DMS79 (cell line): ENCODE measurements around the gene HECTD4.
"Not testable (repeated sequence)": the region's sequence is repeated elsewhere in the genome, so short reads cannot be mapped to it uniquely, and the experiment has no call there.

Source experiments
- DNase-seq: peaks from one replicate; lab custom pipeline; 2025; lab: John Stamatoyannopoulos, UW

Gene HECTD4, protein sequence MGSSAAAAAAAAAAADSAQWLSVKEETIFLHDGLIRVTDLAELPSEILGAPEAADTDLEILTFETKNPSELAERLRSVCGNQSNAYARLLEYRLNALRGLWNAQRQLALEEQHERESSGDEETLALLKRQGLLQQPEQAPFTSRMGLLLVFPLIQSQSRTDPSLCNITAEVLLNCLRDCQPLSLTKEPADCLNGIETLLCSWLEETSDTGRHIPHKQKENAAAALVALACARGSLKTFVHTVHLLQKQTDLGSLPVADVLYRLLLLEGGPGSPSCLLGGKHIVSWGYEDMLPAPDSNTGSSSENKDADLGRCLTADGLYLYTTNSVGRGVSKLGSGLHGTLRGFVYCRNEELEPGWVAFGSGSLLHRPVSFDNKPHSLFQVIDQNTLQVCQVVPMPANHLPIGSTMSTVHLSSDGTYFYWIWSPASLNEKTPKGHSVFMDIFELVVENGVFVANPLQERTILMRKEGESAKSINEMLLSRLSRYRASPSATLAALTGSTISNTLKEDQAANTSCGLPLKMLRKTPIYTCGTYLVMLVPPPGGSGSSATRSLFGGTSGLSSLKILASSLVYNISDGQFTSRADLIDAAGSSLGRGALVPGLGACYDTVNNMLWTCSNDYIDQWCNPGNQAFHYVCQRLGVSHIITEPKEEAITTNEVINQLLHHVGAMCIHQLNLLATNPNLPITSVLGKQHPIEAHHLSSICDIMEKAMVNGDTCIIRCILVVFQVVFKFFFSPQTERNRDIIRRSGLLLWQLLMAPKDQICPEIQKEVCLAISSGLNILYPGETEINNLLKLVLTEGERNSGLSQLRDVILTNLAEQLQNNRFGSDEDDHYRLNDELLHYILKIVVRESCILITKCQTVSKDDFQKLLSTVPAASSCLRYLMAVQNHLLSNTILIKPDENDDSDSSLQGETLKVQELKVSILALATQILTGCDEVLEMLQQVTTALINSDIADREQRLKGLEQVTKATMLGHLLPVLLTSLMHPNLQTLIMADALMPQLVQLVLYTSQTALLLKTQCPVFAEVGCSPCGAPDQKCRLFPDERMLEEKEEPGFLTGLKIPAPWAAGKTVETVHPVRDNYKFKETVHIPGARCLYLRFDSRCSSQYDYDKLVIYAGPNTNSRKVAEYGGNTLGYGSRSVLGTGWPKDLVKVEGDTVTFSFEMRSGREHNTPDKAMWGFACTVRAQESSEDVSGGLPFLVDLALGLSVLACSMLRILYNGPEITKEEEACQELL (N-terminal part only)

DNA sequence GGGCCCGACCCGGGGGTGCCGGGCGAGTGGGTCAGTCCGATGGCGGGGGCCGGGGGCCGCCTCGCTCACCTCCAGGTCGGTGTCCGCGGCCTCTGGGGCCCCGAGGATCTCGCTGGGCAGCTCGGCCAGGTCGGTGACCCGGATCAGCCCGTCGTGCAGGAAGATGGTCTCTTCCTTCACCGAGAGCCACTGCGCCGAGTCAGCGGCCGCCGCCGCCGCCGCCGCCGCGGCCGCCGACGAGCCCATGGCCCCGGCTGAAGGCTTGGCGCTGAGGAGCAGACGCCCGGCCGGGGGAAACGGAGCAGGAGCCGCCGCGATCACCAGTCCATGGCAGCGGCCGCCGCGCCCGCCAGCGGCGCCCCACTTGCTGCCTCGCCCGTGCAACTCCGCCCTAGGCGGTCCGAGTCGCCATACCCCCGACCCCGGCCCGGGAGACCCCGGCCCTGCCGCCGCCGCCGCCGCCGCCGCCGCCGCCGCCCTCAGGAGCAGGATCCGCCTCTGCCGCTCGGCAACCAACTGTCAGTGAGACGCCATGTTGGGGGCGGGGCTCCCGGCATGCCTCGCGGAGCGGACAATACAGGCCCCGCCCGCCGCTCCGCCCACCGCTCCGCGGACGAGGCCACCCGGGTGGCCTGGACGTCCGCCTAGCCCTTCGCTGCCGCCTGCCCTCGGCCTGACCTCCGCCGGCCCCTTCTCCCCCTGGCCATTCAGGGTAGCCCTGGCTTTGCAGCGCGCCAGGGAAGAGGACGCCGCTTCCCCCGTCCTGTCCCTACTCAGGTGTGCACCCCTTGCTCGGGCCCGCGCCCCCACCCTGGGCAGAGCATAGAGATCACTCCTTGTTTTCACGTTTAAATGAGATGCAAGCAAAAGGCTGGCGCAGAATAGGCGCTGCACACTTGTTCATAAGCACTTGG lies at the start of gene HECTD4:
TSS of gene HECTD4 (minus strand) at position 549 of the 914 bp plus-strand sequence. CDS start at position 246, 303 bp downstream.
- peak; percentile 84 for DNase-seq

DNA sequence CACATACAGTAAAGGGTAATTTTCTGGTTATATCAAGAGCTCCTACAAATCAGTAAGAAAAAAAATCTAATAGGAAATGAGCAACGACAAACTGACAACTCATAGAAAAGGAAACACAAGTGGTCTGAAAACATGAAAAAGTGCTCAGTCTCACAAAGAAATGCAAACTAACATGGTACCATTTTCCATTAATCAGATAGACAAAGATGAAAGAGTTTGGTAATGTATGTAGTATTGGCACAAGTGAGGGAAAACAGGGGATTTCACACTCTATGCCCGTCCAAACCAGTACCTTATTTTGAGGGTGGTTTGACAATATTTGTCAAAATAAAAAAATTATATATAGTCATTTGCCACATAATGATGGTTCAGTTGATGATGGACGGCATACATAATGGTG lies 49.7 kb upstream of the HECTD4 start:
- no peak for DNase-seq

DNA sequence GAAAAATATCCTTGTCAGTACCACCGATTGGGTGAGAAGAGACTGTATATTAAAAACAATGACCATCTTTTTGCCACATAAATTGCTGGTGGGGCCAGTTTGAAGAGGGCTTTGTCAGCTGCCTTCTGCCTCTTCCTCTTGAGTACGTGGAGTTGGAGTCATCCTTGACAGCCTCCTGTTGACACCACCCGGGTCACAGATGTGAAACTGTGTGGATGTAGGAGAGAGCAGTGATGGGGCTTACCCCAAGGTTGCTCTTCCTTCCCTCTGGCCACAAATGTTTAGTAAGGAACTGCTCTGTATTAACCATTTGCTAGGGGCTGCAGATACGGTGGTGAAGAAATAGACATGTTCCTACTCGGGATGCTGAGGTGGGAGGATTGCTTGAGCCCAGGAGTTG lies 48.7 kb upstream of the HECTD4 start:
- DNase-seq = no peak

DNA sequence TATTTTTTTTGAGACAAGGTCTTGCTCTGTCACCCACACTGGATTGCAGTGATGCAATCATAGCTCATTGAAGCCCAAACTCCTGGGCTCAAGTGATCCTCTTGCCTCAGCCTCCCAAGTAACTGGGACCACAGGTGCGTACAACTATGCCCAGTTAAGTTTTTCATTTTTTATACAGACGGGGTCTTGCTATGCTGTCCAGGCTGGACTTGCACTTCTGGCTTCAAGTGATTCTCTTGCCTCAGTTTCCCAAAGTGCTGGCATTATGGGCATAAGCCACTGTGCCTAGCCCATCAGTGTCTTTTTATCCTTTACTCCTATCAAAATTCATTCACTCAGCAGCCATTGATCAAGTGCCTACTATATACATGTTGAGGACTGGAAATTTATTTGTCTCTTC lies 45.5 kb upstream of the HECTD4 start:
- DNase-seq = no peak

- no peak for DNase-seq
These were observed 43.6 kb upstream of the HECTD4 start for GRCh38 chr12:112425582-112426382.

DNA sequence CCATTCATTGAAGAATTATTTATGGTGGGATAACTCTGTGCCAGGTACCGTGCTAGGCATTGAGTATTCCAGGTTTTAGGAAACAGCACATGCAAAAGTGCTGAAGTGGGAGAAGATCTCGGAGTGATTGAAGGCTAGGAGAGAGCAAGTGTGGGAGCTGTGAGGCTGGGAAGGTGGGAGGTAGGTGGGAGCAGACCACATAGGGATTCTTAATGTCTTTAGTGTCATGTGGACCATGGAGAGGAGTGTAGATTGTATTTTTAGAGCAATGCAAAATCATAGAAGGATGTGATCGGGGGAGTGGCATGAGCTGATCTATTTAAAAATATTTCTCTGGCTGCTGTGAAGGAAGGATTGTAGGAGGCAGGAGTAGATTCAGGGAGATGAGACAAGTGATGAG lies 41.9 kb upstream of the HECTD4 start:
- DNase-seq = no peak

DNA sequence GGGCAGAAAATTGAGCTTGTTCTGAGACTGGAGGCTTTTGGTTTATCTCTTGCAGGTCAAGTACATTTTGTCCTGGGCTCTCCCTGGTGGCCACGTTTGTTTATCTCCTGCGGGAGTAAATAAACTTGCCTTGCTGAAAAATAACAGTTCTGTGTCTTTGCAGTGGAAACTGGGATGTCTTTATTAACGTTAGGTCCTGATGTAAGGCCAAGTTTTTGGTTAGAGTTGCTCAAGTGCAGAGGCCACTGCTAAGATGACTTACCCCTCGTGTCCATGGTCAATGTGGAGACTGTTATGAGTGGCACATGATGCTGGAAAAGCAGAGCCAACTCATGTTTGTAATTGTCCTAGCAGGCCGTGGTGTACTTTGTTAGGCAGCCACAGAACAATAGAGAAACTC lies 40.3 kb upstream of the HECTD4 start:
- no peak for DNase-seq

DNA sequence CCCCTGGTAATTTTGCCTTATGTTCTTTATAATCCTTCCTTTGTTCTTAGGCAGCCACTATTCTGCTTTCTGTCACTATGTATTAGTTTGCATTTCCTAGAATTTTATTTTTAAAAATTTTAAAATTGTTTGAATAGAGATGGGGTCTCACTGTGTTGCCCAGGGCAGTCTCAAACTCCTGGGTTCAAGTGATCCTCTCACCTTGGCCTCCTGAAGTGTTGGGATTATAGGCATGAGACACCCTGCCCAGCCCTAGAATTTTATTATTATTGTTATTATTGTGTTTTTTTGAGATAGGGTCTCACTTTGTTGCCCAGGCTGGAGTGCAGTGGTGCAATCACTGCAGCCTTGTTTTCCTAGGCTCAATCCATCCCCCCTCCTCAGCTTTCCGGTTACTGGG lies 39.1 kb upstream of the HECTD4 start:
- no peak for DNase-seq

DNA sequence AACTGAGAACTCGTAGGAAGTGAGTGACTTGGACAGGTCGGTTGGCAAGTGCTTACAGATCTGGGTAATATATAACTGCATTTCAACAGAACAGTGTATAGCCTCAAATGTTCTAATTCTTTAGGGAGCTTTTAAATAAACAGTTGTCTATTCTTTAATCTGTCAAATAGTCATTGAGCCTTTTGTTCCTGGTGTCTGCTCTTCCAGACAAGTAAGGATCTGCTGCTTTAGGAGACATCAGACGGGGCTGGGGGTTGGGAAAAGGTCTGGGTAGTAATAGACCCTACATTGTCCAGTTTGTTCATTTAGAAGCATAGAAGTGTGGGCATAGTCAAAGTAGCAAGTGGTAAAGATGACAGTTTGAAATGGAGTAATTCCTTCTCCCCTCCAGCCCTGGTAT lies 38.5 kb upstream of the HECTD4 start:
- DNase-seq = no peak

DNA sequence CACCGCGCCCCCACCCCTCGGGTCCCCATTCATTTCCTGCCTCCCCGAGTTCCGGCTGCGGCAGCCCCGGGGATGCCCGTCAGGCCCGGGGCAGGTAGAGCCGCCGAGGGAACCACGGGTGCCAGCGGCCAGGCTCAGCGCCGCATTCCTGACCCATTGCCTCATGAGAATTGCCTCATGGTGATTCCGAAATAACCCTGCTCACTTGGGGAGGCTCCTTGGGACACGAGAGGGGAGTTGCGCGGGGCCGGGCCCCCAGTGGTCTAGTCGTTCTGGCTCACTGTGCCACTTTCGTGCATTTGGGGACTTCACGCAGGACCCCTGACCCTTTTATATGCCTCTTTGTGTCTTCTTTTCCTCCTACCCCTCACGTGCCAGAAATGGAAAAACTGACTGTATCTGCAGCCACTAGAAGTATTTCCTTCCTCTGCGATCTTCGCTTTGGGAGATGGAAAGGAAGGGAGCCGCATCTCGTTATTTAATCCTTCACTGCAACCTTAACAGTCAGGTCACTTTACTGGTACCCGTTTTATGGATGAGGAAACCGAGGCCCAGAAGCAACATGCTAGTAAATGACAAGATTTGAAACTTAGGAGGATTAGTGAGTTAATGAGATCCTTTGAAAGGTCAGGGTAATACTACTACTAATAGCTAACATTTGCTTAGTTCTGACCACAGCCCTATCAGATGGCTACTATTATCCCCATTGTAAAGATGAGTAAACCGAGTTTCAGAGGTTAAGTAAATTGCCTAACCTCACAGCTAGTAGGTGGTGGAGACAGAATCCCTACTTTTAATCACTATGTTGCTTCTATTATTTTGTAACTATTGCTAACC lies 37.3 kb upstream of the HECTD4 start:
- DNase-seq = no peak

- DNase-seq = peak; percentile 45
These were observed 36.5 kb upstream of the HECTD4 start, which contains the start of gene PTPN11 for GRCh38 chr12:112418608-112419296. TSS of gene PTPN11 (plus strand) at chr12:112418947. CDS start at chr12:112419112, 165 bp downstream.

- DNase-seq = no peak
These were observed 36.0 kb upstream of the HECTD4 start for GRCh38 chr12:112418273-112418607.

- DNase-seq = not testable (repeated sequence)
These were observed 33.2 kb upstream of the HECTD4 start for GRCh38 chr12:112415457-112415856.

- DNase-seq = no peak
These were observed 31.8 kb upstream of the HECTD4 start for GRCh38 chr12:112413855-112414625.

GRCh38 chr12:112409906-112410244 lies 27.6 kb upstream of the HECTD4 start:
- DNase-seq = no peak

DNA sequence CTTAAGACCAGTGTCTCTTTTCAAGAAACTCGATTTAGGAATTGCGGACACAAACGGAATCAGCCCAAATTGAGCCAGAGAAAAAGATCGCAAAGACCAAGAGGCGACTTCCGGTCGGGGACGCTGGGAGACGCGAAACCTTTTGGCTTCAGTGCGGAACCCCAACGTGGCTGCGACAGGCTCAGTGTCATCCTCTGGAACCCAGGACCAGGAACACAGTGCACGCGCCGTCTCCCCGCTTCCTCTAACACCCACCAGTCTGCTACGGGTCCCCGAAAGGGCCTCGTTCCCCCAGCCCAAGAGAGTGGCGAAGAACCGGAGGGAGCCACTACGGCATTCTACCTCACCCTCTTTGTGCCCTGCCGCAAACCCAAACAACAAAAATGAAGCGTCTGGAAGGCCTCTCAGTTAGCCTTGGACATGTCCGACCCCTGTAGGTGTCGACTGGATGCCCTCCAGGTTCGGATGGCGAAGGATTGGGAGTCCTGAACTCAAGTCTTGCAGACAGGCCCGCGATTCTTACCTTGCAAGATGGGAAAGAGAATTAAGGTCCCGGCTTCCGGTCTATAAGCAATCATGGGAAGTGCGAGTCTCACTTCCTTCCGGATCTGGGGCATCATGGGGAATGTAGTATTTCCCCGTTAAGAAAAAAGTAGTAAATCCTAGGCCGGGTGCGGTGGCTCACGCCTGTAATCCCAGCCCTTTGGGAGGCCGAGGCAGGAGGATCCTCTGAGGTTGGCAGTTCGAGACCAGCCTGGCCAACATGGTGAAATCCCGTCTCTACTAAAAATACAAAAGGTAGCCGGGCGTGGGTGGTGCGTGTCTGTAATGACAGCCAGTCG lies 27.1 kb upstream of the HECTD4 start, which contains the start of gene RPL6:
TSS of gene RPL6 (minus strand) at position 542 of the 842 bp plus-strand sequence. CDS start 949 bp downstream, outside the sequence.
- DNase-seq = peak; percentile 91

- DNase-seq = no peak
These were observed 26.4 kb upstream of the HECTD4 start for GRCh38 chr12:112408621-112409020.
